BE2C (cell line): ENCODE measurements around the gene GPR82. TPM values are rescaled to one million over a fixed set of nuclear protein-coding genes. Genes with fewer than 3 reads are reported as not detected.
"Not testable (repeated sequence)": the region's sequence is repeated elsewhere in the genome, so short reads cannot be mapped to it uniquely, and the experiment has no call there.

Source experiments
- DNase-seq: peaks from one replicate; pipeline ENCODE4 v3.0.0-alpha.2; 2020
- H3K27me3 ChIP-seq: fragments of 250-450 bp; sonication (Bioruptor Pico); 2 replicates; pipeline ENCODE4 v1.5.1; 2020; ENCODE audit warnings: mild to moderate bottlenecking
- H3K36me3 ChIP-seq: fragments of 250-450 bp; sonication (Bioruptor Pico); 2 replicates; pipeline ENCODE4 v1.5.1; 2020; ENCODE audit warnings: mild to moderate bottlenecking
- H3K4me1 ChIP-seq: fragments of 250-450 bp; sonication (Bioruptor Pico); 2 replicates; pipeline ENCODE4 v1.5.1; 2020
- H3K4me3 ChIP-seq: 2 replicates; pipeline ENCODE4 v1.5.1; 2011; ENCODE audit warnings: low read depth, low read length
- H3K9me3 ChIP-seq: fragments of 250-450 bp; sonication (Bioruptor Pico); 2 replicates; pipeline ENCODE4 v1.5.1; 2020
- polyA plus RNA-seq: library from polyadenylated mRNA; unstranded; fragments of >200 nt; gene quantifications from one replicate; pipeline ENCODE4 v1.2.1, GENCODE V29; 2012; ENCODE audit warnings: low read depth, missing spikeins; ENCODE audit not compliant: insufficient read length, insufficient read depth
- TF ChIP-seq, protein P1 (sequence below): IDR thresholded peaks from 2 replicates; pipeline ENCODE4 v1.5.1; 2012; ENCODE audit warnings: mild to moderate bottlenecking, low read depth, low read length

The GPR82 gene, protein sequence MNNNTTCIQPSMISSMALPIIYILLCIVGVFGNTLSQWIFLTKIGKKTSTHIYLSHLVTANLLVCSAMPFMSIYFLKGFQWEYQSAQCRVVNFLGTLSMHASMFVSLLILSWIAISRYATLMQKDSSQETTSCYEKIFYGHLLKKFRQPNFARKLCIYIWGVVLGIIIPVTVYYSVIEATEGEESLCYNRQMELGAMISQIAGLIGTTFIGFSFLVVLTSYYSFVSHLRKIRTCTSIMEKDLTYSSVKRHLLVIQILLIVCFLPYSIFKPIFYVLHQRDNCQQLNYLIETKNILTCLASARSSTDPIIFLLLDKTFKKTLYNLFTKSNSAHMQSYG
- not detected for polyA plus RNA-seq

DNA sequence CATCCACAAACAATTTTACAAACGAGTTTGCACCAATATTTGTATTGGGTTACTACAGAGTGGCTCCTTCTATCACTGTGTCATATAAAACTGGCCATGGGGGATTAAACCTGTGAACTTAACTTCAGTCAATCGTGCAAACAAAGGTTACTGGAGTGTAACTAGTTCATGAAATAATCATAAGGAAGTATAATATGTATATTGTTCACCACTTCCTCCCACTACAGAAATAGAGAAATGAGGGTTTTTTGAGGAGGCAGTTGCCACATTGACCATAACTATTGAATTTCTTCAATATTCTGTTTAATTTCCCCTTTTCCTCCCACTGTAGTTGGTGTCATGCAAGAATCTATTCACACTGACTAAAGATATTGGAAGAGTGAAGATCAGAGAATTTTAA, at the start of gene GPR82:
Gene GPR82 (plus strand): TSS at position 356 of the 400 bp plus-strand sequence. CDS start 2,846 bp downstream, outside the sequence.
- H3K4me1 ChIP-seq: no peaks in the 10 kb centered on the region
- H3K27me3 ChIP-seq: no peaks in the 10 kb centered on the region
- H3K9me3 ChIP-seq: no peaks in the 10 kb centered on the region
- no peak within 1 kb of the TSS for H3K4me3 ChIP-seq
- TF ChIP-seq, protein P1, sequence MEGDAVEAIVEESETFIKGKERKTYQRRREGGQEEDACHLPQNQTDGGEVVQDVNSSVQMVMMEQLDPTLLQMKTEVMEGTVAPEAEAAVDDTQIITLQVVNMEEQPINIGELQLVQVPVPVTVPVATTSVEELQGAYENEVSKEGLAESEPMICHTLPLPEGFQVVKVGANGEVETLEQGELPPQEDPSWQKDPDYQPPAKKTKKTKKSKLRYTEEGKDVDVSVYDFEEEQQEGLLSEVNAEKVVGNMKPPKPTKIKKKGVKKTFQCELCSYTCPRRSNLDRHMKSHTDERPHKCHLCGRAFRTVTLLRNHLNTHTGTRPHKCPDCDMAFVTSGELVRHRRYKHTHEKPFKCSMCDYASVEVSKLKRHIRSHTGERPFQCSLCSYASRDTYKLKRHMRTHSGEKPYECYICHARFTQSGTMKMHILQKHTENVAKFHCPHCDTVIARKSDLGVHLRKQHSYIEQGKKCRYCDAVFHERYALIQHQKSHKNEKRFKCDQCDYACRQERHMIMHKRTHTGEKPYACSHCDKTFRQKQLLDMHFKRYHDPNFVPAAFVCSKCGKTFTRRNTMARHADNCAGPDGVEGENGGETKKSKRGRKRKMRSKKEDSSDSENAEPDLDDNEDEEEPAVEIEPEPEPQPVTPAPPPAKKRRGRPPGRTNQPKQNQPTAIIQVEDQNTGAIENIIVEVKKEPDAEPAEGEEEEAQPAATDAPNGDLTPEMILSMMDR: no peak
- H3K36me3 ChIP-seq: no peaks in the 10 kb centered on the region
- no peak for DNase-seq

DNA sequence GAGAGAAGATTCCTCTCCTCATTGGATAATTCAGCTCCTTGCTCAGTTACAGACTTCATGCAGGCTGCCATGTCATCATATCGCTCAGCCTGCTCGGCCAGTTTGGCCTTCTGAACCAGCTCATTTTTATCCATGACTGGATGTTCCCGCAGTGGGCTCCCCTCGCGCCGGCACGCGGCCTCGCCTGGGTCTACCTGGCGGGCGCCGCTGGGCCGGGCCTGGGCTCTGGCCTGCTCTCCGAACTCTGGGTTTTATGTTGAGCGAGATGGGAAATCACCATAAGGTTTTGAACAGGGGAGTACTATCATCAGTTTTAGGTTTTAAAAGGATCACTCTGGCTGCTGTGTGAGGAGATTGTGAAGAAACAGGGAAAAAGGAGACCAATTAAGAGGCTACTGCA, 47.6 kb upstream of the GPR82 start:
- H3K27me3 ChIP-seq, H3K4me3 ChIP-seq, DNase-seq, H3K36me3 ChIP-seq, H3K4me1 ChIP-seq, H3K9me3 ChIP-seq: not testable (repeated sequence)

DNA sequence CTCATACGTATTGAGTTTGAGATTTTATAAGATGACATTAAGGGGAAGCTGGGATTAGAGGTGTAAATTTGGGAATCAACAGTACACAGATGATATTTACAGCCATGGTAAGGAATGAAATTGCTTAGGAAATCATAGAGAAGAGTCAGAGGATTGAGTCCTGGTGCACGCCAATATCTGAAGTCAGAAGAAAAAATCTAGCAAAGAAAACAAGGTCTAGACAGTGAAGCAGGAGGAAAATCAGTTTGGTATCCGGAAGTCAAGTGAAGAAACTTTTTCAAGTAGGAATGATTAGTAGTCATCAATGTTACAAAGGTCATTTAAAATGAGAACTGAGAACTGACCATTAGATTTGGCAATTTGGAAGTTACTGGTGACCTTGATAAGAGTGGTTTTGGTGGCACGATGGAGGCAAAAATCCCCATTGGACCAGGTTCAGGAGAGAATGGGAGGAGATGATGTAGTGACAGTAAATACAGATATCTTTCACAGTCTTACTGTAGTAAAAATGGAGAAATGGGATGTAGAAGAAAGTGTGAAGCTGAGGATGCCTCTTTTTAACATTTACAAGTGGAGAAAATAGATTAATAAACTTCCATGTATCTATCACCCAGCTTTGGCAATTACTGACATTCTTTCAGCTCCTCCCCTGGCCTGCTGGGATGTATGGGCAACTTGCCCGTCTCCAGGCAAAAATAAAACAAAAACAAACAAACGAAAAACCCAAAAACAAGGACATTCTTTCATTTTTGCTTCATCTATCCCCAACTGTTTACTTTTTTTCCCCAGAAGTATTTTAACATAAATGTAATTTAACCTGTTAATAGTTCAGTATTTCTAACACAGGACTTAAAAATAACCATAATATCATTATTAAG, 46.6 kb upstream of the GPR82 start:
- no peaks in the 10 kb centered on the region for H3K27me3 ChIP-seq
- no peaks in the 10 kb centered on the region for H3K4me1 ChIP-seq
- no peak overlapping the region for H3K4me3 ChIP-seq
- no peak for DNase-seq
- H3K9me3 ChIP-seq: no peaks in the 10 kb centered on the region
- no peaks in the 10 kb centered on the region for H3K36me3 ChIP-seq
- TF ChIP-seq, protein P1: no peak

DNA sequence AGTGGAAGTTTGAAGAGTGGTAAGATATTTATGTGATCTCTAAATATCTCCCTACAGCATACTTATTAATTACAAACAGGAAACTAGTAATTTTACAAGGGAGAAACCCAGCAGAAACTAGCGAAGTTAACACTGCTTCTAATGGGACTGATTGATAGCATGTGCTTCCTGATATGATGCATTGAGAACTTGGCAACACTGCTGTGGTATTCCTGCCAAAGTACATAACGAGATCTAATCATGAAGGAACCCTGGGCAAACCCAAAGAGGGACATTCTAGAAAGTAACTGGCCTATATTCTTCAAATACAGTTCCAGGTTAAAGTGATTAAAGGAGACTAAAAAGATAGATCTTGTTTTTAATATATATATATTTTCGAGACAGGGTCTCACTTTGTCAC, 39.8 kb upstream of the GPR82 start:
- no peak for DNase-seq
- no peaks in the 10 kb centered on the region for H3K36me3 ChIP-seq
- H3K27me3 ChIP-seq: no peaks in the 10 kb centered on the region
- no peak overlapping the region for H3K4me3 ChIP-seq
- H3K9me3 ChIP-seq: no peaks in the 10 kb centered on the region
- no peaks in the 10 kb centered on the region for H3K4me1 ChIP-seq
- TF ChIP-seq, protein P1: no peak

DNA sequence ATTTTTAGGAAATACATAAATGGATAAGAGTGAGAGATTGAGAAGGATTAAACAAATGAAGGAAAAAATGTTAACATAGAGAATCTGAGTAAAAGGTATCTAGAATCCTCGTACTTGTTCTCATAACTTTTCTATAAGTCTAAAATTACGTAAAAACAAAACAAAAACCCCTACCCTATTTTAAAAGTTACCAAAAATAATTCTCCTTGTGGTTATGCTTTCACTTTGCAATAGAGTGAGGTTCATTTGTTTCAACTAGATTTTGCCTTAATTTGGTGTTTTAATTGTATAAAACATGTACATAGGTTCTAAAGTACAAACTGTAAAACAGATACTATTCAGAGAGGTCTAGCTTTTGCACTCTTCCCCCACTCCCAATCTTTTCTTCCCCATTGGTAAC, 39.0 kb upstream of the GPR82 start:
- H3K27me3 ChIP-seq: no peaks in the 10 kb centered on the region
- no peaks in the 10 kb centered on the region for H3K4me1 ChIP-seq
- no peaks in the 10 kb centered on the region for H3K9me3 ChIP-seq
- H3K4me3 ChIP-seq: no peak overlapping the region
- no peaks in the 10 kb centered on the region for H3K36me3 ChIP-seq
- DNase-seq: no peak
- TF ChIP-seq, protein P1: no peak

DNA sequence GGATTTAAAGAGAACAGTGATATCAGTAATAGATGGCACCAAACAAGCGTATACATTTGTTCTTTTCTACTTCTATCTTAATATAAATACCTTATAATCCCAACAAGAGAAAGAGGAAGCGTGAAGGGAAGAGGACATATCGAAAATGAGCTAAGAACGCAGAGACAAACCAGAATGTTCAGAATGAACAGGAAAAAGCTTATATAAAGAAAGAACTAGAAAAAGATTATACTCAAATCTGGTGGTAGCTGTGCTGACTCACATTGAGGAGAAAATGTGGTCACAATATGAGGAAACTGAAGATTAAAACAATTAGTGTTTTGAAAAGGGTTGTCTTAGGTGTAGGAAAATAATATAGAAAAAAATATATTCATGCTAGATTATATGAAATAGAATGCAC, 37.2 kb upstream of the GPR82 start:
- no peak overlapping the region for H3K4me3 ChIP-seq
- H3K4me1 ChIP-seq: no peaks in the 10 kb centered on the region
- no peaks in the 10 kb centered on the region for H3K9me3 ChIP-seq
- no peaks in the 10 kb centered on the region for H3K36me3 ChIP-seq
- DNase-seq: no peak
- TF ChIP-seq, protein P1: no peak
- H3K27me3 ChIP-seq: no peaks in the 10 kb centered on the region
